Activated T-cell treated with anti-CD3 and anti-CD28 coated beads for 4 hours (primary cell): Measurements from ENCODE around the gene PKDCC.
"Not testable (repeated sequence)": the region's sequence is repeated elsewhere in the genome, so short reads cannot be mapped to it uniquely, and the experiment has no call there.

Experiments
- DNase-seq: peaks from one replicate; pipeline ENCODE4 v3.0.0-alpha.2; 2020

Gene PKDCC

DNA sequence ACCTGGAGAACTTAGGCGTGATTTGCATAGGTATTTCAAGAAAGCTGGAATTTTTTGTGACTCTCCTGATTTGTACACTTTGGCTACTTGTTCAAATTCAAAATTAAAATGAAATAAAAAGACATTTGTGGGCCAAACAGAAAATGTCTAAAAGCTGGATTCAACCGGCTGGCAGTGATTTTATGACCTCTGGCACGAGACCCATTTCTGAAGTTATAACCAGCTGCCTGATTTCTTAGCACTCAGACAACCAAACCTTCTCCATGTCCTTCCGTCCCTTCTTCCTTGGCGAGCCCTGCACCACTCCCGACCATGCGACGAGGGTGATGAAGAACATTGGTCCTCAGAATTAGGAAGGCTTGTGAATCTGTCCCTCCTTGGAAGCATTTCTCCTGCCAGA lies 19.7 kb downstream of the PKDCC start:
- no peak for DNase-seq

DNA sequence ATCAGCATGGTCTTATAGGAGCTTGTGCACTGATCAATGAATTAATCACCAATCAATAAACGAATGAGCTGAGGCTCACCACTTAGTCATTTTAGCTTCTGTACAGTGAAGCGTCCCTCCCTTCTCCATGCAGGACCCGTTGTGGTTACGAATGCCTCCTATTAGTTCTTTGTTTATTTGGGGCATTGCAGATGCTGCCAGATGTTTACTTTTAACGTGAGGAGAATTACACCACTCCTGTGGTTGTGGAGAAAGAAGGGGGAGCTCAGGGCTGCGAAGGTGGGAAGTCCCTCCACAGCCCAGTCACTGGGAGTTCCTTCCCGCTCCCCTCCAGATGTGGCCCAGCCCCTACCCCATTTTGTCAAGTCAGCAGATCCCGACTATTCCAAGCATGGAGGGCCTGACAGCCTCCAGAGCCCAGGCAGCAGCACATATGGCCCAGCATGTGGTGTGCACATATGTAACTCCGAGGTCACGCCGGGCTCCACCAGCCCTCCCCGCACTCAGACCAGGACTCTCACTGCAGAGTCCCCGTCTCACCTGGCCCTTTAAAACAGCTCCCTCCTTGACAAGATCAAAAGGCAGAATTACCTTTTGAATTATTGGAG lies 20.9 kb downstream of the PKDCC start:
- no peak for DNase-seq

DNA sequence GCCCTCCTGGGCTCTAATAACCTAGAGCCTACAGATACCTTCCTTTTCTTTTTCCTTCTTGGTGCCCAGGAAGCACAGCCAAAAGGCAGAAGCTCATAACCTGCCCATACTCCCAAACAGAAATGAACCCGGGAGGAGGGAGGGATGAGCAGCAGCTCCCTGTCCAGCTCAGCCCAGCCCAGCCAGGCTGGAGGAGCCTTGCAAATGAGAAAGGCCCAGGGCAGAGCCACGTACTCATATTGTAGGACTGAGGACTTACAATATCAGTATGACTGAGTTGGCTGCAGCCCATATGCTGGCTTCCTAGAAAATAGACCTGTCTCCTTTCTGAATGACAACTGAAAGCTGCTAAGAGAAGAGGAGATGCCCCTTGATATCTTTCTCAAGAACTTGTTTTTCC lies 21.7 kb downstream of the PKDCC start:
- no peak for DNase-seq

DNA sequence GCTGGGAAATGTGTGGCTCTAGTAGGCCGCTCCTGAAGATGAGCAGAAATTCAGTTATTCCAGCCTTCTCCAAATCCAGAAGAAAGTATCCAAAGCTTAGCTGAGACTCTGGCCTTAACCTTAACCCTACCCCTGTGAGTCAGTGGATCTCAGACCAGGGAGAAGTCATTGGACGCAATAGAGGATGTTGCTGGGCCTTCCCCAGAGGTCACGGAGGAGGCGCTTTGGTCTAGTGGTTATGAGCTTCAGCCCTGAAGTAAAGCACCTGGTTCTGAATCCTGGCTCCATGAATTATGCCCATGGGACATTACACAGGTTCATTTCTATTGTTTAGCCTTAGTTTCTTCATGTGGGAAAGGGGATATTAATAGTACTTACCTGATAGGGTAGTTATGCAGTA lies 24.0 kb downstream of the PKDCC start:
- DNase-seq, result no peak

DNA sequence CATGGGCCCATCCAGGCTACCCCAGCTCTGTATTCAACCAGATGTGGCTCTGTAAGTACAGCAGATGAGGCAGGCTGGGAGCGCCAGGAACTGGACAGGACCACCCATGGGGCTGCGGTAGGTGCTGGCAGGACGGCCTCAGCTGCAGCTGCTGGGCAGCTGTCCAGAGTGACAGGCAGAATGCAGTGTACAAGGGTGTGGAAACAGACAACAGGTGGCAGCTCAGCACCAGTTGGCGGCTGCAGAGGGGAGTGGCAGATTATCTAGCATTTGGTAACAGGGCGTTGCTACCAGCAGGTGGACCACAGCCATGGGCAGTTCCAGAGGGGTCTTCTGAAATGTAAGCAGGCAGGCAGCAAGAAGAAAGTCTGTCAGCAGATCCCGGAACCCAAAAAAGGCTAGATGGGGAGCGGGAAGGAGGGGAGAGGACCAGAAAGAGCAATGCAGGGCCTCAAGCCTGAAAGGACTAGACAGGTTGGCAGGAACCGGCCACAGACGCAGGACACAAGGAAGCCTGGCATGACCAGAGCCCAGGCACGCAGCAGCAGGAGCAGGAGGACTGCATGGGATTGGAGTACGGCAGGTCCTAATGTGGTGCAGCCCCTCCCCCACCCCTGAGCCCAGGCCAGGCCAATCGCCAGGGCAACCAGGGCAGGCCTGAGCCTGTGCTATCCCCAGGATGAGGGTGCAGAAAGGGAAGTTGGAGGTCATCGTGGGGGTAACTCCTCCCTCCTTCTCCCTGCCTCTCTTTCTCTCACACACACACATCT lies 24.7 kb downstream of the PKDCC start:
- DNase-seq, result no peak

DNA sequence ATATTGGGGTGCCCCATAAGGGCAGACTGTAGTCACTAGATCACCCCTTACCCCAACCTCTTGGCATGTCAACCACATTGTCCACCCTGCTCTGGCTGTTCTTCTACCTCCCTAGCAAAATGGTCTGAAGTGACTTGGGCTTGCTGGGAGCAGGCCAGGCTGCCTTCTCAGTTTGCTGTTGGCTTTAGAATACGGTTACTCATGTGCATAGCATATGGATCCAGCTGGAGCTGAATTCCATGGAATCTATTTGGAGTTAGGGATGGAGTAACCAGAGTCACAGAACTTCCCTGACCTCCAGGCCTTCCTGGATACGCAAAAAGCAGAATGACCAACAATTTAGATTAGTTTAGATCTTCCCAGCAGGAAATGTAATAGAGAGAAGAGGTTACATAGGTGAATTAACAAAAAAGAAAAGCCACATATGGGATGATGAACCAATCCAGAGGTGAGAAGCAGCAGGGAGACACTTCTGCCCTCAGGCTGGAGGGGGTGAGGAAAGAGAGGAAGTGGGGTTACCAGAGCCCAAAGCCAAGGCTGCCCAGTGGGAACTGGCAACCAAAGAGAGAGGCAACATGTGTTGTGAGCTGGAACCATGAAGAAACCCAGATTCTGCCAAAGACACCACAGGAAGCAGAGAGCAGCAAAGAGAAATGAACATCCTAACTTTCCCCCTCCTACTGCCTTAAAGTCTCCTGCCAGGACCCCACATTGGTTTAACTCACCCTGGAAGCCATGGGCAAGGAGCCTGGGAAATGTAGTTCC lies 26.1 kb downstream of the PKDCC start:
- no peak for DNase-seq

DNA sequence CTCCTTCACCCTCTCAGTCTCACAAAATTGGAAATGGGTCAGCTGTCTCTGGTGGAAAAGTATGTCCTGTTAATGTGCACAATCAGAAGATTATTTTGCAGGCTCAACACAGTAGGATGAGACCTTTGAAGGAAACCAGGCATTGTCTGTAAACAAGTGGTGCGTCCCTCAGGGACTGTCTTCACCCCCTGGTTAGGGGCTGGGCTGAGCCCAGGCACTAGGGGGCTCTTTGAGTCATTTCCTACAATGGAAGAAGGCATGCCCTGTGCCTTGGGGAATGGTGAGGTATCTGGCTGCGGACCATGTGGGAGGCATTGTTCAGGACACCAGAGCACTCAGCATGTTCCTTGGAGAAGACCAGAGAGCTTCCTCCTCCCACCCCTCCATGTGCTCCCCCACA lies 26.8 kb downstream of the PKDCC start:
- no peak for DNase-seq

DNA sequence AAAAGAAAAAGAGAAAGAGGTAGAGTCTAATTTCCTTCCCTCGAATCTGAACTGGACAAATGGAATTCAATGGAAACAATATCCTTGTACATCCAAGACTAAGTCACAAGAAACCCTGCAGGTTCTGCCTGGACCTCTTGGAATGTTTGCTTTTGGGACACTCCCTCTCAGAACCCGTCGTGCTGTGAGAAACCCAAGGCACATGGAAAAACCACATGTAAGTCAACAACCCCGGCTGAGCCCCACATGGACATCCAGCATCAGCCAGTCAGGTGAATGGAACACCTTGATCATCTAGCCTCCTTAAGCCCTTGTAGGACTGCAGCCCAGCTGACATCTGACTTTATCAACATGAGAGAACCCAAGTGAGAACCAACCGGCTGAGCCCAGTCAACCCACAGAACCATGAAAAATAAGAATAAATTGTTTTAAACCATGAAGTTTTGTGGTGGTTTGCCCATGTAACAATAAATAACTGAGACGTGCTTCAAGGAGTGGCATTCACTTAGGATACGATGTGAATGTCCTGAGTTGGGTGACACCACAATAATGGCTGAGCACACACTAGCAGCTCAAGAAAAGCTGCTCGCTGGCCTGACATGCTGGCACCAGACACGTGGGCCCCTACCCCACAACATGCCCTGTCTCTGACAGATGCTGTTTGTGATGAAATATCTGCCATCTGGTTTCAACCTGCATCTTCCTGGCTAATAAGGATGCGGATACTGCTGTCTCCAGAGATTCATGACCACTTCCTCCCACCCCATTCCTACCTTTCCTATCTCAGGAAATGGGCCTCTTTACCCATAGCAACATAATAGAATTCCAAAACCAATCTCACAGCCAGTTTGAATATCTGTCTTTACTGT lies 28.8 kb downstream of the PKDCC start:
- DNase-seq, result no peak

DNA sequence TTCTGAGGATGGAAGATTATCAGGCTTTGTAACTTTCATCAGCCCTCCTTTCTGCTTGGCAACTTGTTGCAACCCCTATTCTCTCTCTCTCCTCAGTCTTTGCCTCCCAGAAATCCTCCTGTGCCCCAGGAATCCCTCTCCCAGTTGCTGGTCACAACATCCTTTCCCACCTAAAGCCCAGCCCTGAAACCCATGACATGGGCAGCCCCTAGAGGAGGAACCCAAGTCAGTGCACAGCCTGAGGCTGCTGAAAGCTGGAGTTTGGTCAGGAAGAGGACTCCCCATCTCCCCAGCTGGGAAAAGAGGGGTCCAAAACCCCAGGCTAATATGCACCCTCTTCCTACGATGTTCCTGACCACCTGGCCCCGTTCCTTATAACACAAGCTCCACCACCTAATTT lies 29.5 kb downstream of the PKDCC start:
- DNase-seq, result no peak

DNA sequence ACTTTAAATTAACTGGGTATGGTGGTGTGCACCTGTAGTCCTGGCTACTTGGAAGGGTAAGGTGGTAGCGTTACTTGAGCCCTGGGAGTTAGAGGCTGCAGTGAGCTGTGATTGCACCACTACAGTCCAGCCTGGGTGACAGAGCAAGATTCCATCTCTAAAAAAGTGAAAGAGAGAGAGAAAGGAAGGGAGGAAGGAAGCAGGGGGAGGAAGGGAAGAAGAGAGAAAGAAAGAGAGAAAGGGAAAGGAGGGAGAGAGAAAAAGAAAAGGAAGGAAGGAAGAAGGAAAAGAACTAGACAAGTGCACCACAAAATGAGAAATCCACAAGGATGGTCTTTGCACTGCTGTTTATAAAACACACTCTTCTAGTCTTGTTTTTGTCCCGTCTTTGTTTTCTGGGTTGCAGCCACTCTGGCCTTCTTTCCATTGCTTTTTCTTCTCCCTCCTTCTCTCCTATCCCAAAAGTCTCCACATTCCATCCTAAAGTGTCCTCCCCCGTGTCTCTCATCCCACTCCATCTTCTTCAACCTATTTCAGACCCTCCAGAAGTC lies 32.0 kb downstream of the PKDCC start:
- DNase-seq, result no peak

DNA sequence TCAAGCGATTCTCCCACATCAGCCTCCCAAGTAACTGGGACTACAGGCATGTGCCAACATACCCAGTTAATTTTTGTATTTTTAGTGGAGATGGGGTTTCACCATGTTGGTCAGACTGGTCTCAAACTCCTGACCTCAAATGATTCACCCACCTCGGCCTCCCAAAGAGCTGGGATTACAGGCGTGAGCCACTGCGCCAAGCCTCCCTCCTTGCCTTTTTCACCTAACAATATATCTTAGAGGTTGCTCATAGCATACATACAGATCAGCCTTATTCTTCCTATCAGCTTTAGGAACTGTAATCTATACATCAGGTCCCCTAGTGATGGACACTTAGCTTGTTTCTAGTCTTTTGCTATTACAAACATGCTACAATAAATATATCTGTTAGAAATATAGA lies 33.3 kb downstream of the PKDCC start:
- DNase-seq, result not testable (repeated sequence)

DNA sequence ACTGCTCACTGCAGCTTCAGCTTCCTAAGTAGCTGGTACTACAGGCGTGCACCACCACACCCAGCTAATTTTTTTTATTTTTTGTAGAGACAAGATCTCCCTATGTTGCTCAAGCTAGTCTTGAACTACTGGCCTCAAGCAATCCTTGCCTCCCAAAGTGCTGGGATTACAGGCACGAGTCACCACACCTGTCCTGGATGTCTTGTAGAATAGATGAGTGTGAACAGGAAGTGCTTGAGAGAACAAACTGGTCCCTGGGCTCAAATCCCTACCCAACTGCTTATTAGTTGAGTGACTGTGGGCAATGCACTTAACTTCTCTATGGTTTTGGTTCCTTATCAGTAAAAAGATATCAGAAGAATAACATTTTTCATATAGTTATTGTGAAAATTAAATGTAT lies 34.2 kb downstream of the PKDCC start:
- DNase-seq, result no peak

DNA sequence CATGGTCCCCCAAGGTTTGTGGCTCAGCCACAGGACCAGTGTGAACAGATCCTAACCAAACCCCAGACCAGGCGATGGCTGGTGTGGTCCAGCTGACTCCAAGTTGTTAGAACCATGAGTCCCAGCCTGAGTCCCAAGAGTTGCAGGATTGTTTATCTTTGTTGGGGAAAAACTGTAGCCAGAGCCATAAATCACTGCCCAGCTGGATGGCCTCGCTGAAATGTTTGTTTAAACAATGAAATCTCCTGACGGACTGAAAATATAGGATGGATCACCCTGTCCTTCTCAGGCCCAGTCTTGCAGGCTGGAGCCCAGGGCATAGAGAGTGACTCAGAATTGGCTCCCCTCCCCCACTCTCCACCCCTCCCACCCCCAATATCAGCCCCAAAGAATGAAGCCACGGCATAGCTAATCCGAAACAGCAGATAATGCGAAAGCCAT lies 36.4 kb downstream of the PKDCC start:
- DNase-seq, result no peak

DNA sequence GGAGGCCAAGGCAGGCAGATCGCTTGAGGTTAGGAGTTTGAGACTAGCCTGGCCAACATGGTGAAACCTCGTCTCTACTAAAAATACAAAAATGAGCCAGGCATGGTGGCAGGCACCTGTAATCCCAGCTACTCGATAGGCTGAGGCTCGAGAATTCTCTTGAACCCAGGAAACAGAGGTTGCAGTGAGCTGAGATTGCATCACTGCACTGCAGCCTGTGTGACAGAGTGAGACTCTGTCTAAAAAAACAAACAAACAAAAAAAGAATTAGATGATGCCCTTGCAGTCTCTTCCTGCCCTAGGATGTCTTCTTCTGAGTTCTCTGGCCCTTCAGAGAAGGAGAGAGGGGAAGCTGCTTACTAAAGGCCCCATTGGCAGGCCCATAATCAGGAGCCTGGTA lies 37.2 kb downstream of the PKDCC start:
- DNase-seq, result not testable (repeated sequence)

DNA sequence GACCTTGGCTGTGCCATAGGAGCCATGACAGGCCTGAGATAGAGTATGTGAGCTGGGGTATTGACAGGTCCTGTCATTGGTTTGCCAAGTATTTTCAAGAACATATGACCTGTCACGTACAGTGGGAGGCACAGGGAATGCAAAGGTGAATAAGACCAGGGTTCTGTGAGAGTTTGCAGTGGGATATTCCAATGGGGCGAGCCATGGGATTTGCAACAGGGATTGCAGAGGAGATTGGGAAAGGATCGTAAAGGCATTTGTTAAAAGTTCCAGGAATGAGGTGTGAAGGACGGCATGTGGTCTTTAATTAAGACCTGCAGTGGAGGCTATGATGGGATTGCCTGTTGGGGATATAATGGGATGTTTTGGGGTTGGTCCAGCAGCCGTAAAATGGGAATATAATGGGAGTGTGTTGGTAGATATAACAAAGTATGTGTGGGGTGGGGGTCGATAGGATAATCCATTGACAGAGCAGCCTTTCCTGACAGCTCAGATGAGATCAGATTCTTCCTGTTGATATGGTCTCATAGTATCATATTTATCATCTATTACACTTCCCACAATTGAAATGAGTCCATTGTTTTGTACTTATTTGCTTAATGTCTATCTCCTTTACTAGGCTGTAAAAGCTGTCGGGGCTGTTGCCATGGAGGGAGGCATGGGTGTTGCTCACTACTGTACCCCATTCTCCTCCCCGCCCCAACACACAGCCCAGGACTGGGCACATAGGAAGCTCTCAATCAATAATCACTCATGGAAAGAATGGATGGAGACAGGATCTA lies 38.1 kb downstream of the PKDCC start:
- no peak for DNase-seq

DNA sequence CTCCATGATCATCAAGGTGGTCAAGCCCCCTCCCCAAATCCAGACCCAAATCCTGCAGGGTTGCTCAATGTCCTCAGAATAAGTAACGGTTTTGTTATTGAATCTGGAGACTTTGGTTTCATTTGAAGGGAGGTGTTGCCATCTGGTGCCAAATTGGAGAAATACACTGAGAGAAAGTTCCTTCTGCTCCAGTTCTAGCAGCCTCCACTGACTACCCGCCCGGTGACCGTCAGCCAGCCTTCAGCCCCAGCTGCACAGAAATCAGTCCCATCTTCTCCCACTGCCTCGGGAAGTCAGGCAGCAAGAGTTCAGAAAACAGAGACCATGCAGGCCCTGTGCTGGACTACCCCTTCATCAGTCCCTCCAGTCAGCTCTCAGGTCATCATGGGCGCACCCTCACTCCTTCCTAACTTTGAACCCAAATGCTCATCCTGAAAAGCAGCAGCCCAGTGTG lies 38.7 kb downstream of the PKDCC start:
- no peak for DNase-seq

DNA sequence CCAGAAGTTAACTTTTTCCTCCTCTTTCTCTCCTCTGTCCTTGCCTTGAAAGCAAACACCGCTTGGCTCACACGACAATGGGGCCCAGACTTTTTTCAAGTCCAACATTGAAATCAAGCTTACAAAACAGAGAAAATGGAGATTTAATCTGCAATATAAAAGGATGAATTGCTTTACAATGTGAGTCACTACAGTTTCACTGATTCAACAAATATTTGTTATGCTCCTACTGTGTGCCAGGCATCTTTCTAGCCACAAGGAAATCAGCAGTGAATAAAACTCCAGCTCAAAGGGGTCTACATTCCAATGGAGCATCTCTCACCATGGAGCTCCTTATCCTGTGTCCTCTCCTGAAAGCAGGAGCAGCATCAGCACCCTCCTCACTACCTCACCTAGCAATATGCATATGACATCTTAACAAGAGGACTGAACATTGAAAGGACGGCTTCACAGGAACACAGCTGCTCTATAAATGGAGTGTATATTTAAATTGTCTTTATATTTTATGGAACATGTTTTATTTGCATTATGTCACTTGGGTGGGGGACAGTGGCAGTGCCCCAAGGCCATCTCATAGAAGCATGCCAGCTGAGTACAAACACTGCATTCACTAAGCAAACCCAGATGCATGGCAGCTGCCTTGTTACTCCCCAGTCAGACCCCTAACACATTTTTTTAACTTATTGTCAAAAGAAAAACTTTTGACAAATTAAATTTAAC lies 39.5 kb downstream of the PKDCC start:
- DNase-seq, result no peak

DNA sequence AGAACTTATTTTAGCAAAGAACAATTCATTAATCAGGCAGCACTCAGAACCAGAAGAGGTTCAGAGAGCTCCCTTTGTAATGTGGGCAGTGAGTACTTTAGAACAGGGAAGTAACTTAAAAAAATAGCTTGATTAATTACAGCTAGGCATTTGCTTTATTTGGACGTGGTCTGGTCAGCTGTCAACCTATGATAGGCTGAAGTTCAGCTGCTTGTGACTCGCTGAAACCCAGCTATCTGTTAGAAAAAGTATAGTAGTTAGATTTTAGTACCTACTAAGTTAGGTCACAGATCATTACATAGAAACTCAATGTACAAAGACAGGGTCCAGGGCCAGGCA lies 40.0 kb downstream of the PKDCC start:
- DNase-seq, result no peak

DNA sequence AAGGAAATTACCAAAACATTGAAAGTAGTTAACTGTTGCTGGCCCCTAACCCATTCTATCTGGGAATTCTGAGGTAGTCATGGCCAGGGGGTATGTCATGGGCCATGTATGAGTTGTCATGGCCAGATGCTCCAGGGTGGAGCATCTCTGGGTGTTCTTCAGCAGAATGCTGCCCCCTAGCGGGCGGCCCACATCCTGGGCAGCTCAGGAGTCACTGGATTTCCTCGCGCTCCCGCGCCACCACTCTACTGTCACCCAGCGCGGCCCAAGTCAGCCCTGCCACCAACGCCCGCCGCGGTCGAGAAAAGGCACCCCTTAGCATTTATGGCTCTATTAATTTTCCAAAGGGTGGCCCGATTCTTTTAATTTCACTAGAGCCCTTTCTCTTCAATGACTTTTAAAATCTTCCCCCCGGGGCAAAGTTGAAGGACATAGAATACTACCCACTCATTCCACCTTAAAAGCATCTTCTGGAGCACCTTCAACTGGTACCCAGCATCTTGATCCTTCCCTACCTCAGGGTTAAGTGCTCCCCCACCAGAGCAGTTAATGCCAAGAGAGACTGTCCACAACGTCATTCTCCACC lies 41.6 kb downstream of the PKDCC start:
- no peak for DNase-seq

DNA sequence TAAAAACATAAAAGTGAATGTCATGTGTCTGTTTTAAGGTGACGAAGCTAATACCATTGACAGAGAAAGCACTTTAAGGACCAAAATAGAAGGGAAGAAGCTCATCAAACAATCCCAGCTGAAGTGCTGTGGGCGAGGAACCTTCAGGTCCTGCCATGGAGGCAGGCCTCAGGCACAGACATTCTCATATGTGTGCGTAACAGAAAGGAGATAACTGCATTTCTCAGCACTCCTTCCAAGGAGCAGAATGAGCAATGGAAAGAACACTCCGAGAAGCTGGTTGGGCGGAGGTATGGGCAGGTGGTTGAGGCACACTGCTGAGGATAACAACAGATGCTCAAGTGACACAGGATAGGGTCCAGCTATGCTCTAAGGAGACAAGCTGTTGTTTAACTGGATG lies 42.4 kb downstream of the PKDCC start:
- DNase-seq, result no peak

DNA sequence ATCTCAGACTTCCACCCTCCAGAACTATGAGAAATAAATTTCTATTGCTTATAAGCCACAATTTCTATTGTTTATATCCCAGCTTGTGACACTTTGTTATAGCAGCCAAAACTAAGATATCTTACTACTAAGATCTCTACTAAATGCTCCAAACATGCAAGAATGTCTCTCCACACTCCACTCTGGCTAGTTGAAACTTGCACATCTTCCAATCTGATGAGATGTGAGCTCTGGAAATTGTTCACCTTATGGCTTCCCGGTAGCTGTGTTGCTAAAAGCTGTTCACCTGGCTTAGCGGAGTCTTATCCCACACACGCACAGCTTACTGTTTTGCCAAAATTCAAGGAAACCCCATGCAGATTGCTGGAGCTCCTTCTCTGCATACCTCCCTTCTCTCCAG lies 43.9 kb downstream of the PKDCC start:
- no peak for DNase-seq
